ENCODE data around the gene CHST12. TPM values are rescaled to one million over a fixed set of nuclear protein-coding genes. Genes with fewer than 3 reads are reported as not detected.

Gene CHST12
- polyA plus RNA-seq, 2 of the 4 experiments (the other 2 are of a cell fraction): 5.6 to 12.0 TPM

DNA sequence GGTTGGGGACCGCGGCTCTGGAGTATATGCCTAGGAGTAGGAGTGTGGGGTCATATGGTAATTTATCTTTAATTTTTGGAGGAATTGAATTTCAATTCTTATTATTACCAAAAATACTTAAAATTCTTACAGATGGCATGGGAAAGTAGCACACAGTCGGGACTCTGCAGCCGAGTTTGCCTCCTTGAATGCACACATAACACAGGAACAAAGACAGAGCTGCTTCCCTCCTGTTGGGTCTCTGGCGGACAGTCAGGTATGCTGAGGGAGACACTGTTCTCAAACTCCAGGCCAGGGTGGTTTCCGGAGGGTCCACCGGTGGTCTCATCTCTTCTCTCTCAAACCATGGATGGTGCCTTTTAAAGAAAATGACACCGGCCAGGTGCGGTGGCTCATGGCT is 40.1 kb downstream of the CHST12 start (continued):
- TF ChIP-seq PBX3 (IDR thresholded peaks at IDR 0.05): no peak

DNA sequence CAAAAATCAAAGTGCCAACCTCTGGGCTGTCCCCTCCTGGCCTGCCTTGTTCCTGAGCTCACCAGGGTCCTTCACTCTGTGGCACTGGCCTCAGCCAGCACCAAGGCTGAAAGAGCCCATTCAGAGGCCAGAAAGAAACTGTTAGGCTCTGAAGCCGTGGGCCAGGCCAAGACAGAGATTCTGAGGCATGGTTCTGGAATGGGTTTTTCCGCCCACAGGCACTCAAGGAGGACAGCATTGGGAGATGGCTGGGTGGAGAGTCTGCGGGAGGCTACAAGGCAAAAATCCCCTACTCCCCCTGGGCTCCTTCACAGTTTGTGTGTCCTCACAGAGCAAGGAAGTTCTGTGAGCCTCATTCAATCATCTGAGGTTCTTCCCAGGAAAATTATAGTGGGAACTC is 41.1 kb downstream of the CHST12 start:
- H3K27ac ChIP-seq: no peak overlapping the region
- no peak for FAIRE-seq
- TF ChIP-seq JUNB (IDR thresholded peaks at IDR 0.05) (no peak), SREBF2 (IDR thresholded peaks at IDR 0.05) (no peak), HEYL (CRISPR knock-in tag; IDR thresholded peaks at IDR 0.05) (no peak), MAFK (IDR thresholded peaks at IDR 0.05; ENCODE audit: partially characterized antibody) (no peak), ESRRA (IDR thresholded peaks at IDR 0.05; ENCODE audit: borderline replicate concordance, low read length) (no peak), TFCP2L1 (CRISPR knock-in tag; IDR thresholded peaks at IDR 0.05) (no peak), ZNF302 (CRISPR knock-in tag; IDR thresholded peaks at IDR 0.05) (no peak), HOXA7 (CRISPR knock-in tag; IDR thresholded peaks at IDR 0.05) (no peak), ZFP36 (IDR thresholded peaks at IDR 0.05; ENCODE audit: borderline replicate concordance, partially characterized antibody) (no peak), HMGXB4 (CRISPR knock-in tag; IDR thresholded peaks at IDR 0.05; ENCODE audit: borderline replicate concordance) (no peak), EHMT2 (IDR thresholded peaks at IDR 0.05; ENCODE audit: low read depth) (no peak), BHLHE40 (IDR thresholded peaks at IDR 0.05; ENCODE audit: low read depth, low read length) (no peak), POLR2A (IDR thresholded peaks at IDR 0.05; ENCODE audit: low read length) (no peak), NPAS2 (CRISPR knock-in tag; IDR thresholded peaks at IDR 0.05; ENCODE audit: borderline replicate concordance) (no peak), MAZ (IDR thresholded peaks at IDR 0.05; ENCODE audit: borderline replicate concordance, low read depth, low read length) (no peak), RAD21 (conservative IDR thresholded peaks at IDR 0.05 in 1 of 2, IDR thresholded peaks at IDR 0.05 in 1 of 2) (no peak), KDM5A (IDR thresholded peaks at IDR 0.05) (no peak), RARB (CRISPR knock-in tag; IDR thresholded peaks at IDR 0.05) (no peak), PHF8 (IDR thresholded peaks at IDR 0.05; ENCODE audit: borderline replicate concordance, low read depth) (no peak)
- TF ChIP-seq, protein P1, sequence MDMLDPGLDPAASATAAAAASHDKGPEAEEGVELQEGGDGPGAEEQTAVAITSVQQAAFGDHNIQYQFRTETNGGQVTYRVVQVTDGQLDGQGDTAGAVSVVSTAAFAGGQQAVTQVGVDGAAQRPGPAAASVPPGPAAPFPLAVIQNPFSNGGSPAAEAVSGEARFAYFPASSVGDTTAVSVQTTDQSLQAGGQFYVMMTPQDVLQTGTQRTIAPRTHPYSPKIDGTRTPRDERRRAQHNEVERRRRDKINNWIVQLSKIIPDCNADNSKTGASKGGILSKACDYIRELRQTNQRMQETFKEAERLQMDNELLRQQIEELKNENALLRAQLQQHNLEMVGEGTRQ (IDR thresholded peaks at IDR 0.05): no peak
- H3K4me3 ChIP-seq: no peak overlapping the region
- ChIA-PET CTCF (interaction anchor here (1.2 to 2.5 kb wide), 4 partner anchors 23 to 236 kb away, joined by 3 to 8 read pairs (median 5); no protein-coding TSS in a partner anchor), POLR2A (interaction anchor here (0.7 kb wide), 1 partner anchor 194 kb away, joined by 3 read pairs; no protein-coding TSS in a partner anchor)
- no peak overlapping the region for H3K4me2 ChIP-seq
- no peaks in the 10 kb centered on the region for H3K4me1 ChIP-seq
- no peaks in the 10 kb centered on the region for H3K9me3 ChIP-seq
- DNase-seq (ENCODE audit: low read depth in 1 of 2, low spot score in 1 of 2): no peak
- 91% methylated on average over 3 of the region's 3 CpGs for WGBS (ENCODE audit: missing lambda C conversion rate)
- ATAC-seq: no peak; a peak in 1 of 6 replicates

GRCh38 chr7:2445047-2445446 is 41.6 kb downstream of the CHST12 start:
- CTCF ChIA-PET: interaction anchor here (1.2 to 2.5 kb wide), 4 partner anchors 22 to 235 kb away, joined by 3 to 8 read pairs (median 5); no protein-coding TSS in a partner anchor
- Histone ChIP-seq H3K4me3 (no peak overlapping the region), H3K4me2 (no peak overlapping the region), H3K9me3 (no peaks in the 10 kb centered on the region), H3K4me1 (no peaks in the 10 kb centered on the region), H3K27ac (no peak overlapping the region)
- ATAC-seq (no peak), FAIRE-seq (no peak), DNase-seq (ENCODE audit: low read depth in 1 of 2, low spot score in 1 of 2) (no peak)
- TF ChIP-seq FOXS1 (CRISPR knock-in tag; IDR thresholded peaks at IDR 0.05) (no peak), CHD4 (IDR thresholded peaks at IDR 0.05; ENCODE audit: borderline replicate concordance) (no peak), HOXB13 (CRISPR knock-in tag; IDR thresholded peaks at IDR 0.05; ENCODE audit: low read depth) (no peak), RARB (CRISPR knock-in tag; IDR thresholded peaks at IDR 0.05) (no peak), CHD2 (IDR thresholded peaks at IDR 0.05; ENCODE audit: low read length, partially characterized antibody) (no peak), RCOR1 (IDR thresholded peaks at IDR 0.05; ENCODE audit: low read depth, low read length) (no peak), NR3C1 (IDR thresholded peaks at IDR 0.05) (no peak)
- TF ChIP-seq, protein P2, sequence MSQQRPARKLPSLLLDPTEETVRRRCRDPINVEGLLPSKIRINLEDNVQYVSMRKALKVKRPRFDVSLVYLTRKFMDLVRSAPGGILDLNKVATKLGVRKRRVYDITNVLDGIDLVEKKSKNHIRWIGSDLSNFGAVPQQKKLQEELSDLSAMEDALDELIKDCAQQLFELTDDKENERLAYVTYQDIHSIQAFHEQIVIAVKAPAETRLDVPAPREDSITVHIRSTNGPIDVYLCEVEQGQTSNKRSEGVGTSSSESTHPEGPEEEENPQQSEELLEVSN (IDR thresholded peaks at IDR 0.05; ENCODE audit: borderline replicate concordance, low read depth): no peak
- POLR2A ChIA-PET: no interaction called here
- WGBS (ENCODE audit: missing lambda C conversion rate): 91% methylated on average over 9 of the region's 10 CpGs

Measured in A549 (cell line).